Measurements from ENCODE around the gene ALLC.

The ALLC gene

DNA sequence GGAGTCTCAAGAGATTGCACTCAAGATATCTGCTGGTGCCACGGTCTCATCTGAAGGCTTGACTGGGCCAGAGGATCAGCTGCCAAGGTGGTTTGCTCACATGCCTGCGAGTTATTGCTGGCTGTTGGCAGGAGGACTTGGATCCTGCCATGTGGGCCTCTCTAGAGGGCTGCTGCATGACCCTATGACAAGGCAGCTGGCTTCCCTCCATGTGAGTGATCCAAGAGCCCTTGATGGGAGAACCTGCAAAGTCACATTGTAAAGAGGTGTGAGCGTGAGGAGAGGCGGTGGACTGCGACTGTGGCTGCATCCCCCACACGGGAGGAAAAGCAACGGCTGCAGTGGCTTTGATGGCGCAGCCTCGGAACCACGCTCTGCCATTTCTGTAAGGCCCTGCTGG lies 4.0 kb upstream of the ALLC start:
- Histone ChIP-seq H3K9me3 (ENCODE audit: insufficient read depth, low read depth, low read length) (no peaks in the 10 kb centered on the region), H3F3A (ENCODE audit: low read depth) (no peaks in the 10 kb centered on the region), H2AFZ (ENCODE audit: low read length) (no peak overlapping the region), H3K9me2 (replicated peaks; ENCODE audit: low read depth, low read length) (no peaks in the 10 kb centered on the region), H3K36me3 (ENCODE audit: insufficient read depth, low read length) (no peaks in the 10 kb centered on the region), H3K4me1 (ENCODE audit: insufficient read depth, low read length, poor library complexity, severe bottlenecking) (peaks cover 7% of the 10 kb centered on the region), H3K79me2 (ENCODE audit: insufficient read depth, low read length) (no peaks in the 10 kb centered on the region), H3K9ac (ENCODE audit: low read depth, low read length, poor library complexity, severe bottlenecking) (no peak overlapping the region), H3K27me3 (ENCODE audit: insufficient read depth, low read length, poor library complexity, severe bottlenecking) (no peaks in the 10 kb centered on the region), H4K20me1 (ENCODE audit: insufficient read depth, low read length, poor library complexity, severe bottlenecking) (no peaks in the 10 kb centered on the region), H3K4me2 (ENCODE audit: low read depth, low read length, poor library complexity, severe bottlenecking) (no peak overlapping the region), H3K4me3 (ENCODE audit: low read length, poor library complexity, severe bottlenecking) (no peak overlapping the region)
- TF ChIP-seq EZH2phosphoT487 (IDR thresholded peaks at IDR 0.05; ENCODE audit: borderline replicate concordance) = no peak
- TF ChIP-seq, protein P1, sequence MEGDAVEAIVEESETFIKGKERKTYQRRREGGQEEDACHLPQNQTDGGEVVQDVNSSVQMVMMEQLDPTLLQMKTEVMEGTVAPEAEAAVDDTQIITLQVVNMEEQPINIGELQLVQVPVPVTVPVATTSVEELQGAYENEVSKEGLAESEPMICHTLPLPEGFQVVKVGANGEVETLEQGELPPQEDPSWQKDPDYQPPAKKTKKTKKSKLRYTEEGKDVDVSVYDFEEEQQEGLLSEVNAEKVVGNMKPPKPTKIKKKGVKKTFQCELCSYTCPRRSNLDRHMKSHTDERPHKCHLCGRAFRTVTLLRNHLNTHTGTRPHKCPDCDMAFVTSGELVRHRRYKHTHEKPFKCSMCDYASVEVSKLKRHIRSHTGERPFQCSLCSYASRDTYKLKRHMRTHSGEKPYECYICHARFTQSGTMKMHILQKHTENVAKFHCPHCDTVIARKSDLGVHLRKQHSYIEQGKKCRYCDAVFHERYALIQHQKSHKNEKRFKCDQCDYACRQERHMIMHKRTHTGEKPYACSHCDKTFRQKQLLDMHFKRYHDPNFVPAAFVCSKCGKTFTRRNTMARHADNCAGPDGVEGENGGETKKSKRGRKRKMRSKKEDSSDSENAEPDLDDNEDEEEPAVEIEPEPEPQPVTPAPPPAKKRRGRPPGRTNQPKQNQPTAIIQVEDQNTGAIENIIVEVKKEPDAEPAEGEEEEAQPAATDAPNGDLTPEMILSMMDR (conservative IDR thresholded peaks at IDR 0.05; ENCODE audit: low read length) = no peak

- H3K9me3 ChIP-seq (ENCODE audit: insufficient read depth, low read depth, low read length) = no peaks in the 10 kb centered on the region
- no peaks in the 10 kb centered on the region for H3K36me3 ChIP-seq (ENCODE audit: insufficient read depth, low read length)
- H3K4me3 ChIP-seq (ENCODE audit: low read length, poor library complexity, severe bottlenecking) = no peak overlapping the region
- H2AFZ ChIP-seq (ENCODE audit: low read length) = no peak overlapping the region
- no peaks in the 10 kb centered on the region for H3K27me3 ChIP-seq (ENCODE audit: insufficient read depth, low read length, poor library complexity, severe bottlenecking)
- TF ChIP-seq, protein P1 (conservative IDR thresholded peaks at IDR 0.05; ENCODE audit: low read length) = no peak
- no peak for TF ChIP-seq EZH2phosphoT487 (IDR thresholded peaks at IDR 0.05; ENCODE audit: borderline replicate concordance)
- no peaks in the 10 kb centered on the region for H4K20me1 ChIP-seq (ENCODE audit: insufficient read depth, low read length, poor library complexity, severe bottlenecking)
- peaks cover 7% of the 10 kb centered on the region for H3K4me1 ChIP-seq (ENCODE audit: insufficient read depth, low read length, poor library complexity, severe bottlenecking)
- H3K4me2 ChIP-seq (ENCODE audit: low read depth, low read length, poor library complexity, severe bottlenecking) = no peak overlapping the region
- H3K9ac ChIP-seq (ENCODE audit: low read depth, low read length, poor library complexity, severe bottlenecking) = no peak overlapping the region
- H3K79me2 ChIP-seq (ENCODE audit: insufficient read depth, low read length) = no peaks in the 10 kb centered on the region
- no peaks in the 10 kb centered on the region for H3K9me2 ChIP-seq (replicated peaks; ENCODE audit: low read depth, low read length)
- no peaks in the 10 kb centered on the region for H3F3A ChIP-seq (ENCODE audit: low read depth)
These were observed 3.3 kb upstream of the ALLC start for GRCh38 chr2:3654531-3655225.

- no peaks in the 10 kb centered on the region for H3K9me2 ChIP-seq (replicated peaks; ENCODE audit: low read depth, low read length)
- no peaks in the 10 kb centered on the region for H3F3A ChIP-seq (ENCODE audit: low read depth)
- H3K36me3 ChIP-seq (ENCODE audit: insufficient read depth, low read length) = no peaks in the 10 kb centered on the region
- H3K27me3 ChIP-seq (ENCODE audit: insufficient read depth, low read length, poor library complexity, severe bottlenecking) = no peaks in the 10 kb centered on the region
- no peak overlapping the region for H3K4me3 ChIP-seq (ENCODE audit: low read length, poor library complexity, severe bottlenecking)
- H3K9me3 ChIP-seq (ENCODE audit: insufficient read depth, low read depth, low read length) = no peaks in the 10 kb centered on the region
- TF ChIP-seq EZH2phosphoT487 (IDR thresholded peaks at IDR 0.05; ENCODE audit: borderline replicate concordance) = no peak
- H3K9ac ChIP-seq (ENCODE audit: low read depth, low read length, poor library complexity, severe bottlenecking) = no peak overlapping the region
- no peak overlapping the region for H3K4me2 ChIP-seq (ENCODE audit: low read depth, low read length, poor library complexity, severe bottlenecking)
- no peaks in the 10 kb centered on the region for H3K79me2 ChIP-seq (ENCODE audit: insufficient read depth, low read length)
- H3K4me1 ChIP-seq (ENCODE audit: insufficient read depth, low read length, poor library complexity, severe bottlenecking) = peaks cover 7% of the 10 kb centered on the region
- H4K20me1 ChIP-seq (ENCODE audit: insufficient read depth, low read length, poor library complexity, severe bottlenecking) = no peaks in the 10 kb centered on the region
- H2AFZ ChIP-seq (ENCODE audit: low read length) = no peak overlapping the region
These were observed 1.9 kb upstream of the ALLC start for GRCh38 chr2:3655871-3656761.

Measured in Loucy (cell line).